GM21723 (cell line): ENCODE data around the gene NRXN3.

Experiments used
- ATAC-seq: cut with Tn5 transposase; IDR thresholded peaks from one replicate; pipeline ENCODE4 v1.9.1; 2021; ENCODE audit warnings: mild to moderate bottlenecking, moderate library complexity; ENCODE audit not compliant: unreplicated experiment

The NRXN3 gene

DNA sequence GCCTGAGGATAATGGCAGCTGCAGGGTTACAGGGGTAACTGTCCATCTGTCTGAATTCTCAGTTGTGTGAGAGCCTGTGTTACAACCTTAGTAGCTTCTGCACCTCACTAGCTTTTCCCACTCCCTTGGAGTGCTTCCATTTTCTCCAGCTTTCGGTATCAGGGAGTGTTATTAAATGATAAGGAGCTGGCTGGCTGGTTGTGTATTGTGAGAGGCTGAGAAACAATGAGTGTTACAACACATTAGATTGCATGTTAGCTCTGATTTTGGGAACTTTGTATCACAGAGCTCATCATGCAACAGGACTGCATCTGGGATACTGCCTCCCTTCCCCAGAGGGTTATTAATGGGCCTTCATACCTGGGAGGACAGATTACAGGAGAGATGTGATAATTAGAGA is 1317.5 kb downstream of the NRXN3 start:
- no peak for ATAC-seq

DNA sequence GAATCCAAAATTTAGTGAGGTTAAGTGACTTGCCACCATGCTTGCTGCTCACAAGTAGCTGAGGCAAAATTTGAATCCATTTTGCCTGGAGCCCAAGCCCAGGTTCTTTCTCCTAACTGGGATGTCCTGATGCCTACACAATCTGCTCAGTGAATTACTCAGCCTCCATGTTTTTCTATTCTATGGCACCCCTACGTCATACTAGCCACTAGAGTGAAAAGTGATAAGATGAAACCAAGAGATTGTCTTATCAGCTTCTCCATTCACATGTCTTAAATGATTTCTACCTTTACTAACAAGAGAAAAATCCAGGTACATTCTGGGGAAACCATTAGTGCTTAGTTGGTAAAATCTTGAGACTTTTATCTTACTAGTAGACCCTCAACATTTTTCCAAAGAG is 1321.0 kb downstream of the NRXN3 start:
- no peak for ATAC-seq

DNA sequence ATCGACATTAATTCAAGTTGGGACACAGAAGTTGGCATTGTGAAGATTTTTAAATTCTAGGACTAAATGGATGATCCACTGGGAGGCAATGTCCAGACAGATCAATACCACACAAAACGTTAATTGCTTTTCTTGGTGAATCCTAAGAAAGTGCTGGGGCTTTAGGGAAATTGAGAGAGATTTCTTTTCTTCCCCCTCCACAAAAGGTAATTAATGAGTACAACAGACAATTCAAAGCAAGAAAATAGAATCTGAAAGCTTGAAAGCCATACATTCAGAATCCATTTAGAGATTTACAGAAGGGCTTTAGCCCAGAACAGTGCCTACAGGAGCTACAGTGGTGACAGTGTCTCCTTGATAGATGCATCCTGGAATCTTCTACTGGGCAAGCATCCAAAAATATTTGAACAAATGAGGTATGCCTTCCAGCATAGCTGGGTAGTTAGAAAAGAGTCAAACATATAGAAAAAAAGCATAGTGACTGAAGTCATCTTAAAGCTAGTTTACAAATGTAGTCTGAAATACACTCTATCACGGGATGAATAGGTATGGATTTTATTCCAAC is 1323.0 kb downstream of the NRXN3 start:
- ATAC-seq, result no peak

GRCh38 chr14:79496701-79497100 is 1326.5 kb downstream of the NRXN3 start:
- no peak for ATAC-seq

- no peak for ATAC-seq
Observed at GRCh38 chr14:79500489-79500888, 1330.3 kb downstream of the NRXN3 start.

GRCh38 chr14:79502136-79502750 is 1332.1 kb downstream of the NRXN3 start:
- no peak for ATAC-seq

- no peak for ATAC-seq
Observed at GRCh38 chr14:79502751-79503148, 1332.6 kb downstream of the NRXN3 start.

- ATAC-seq, result no peak
Observed at GRCh38 chr14:79510659-79511058, 1340.5 kb downstream of the NRXN3 start.

DNA sequence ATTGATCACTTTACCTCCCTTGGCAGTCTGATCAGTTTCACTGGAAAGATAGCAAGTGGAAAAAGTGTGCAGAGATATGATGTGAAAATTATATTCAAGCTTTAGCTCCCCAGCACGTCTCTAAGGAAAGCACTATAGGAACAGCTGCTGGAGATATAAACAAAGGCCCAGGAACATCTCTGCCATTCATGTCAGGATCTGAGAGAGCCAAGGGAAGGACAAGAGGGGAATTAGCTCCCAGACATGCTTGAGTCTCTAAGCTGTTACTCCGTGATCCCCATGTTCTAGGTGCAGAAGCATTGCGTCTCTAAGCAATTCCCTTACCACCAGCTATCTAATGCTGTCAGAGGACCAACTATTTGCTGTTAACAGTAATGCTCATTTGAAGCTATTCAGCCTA is 1341.0 kb downstream of the NRXN3 start:
- no peak for ATAC-seq

DNA sequence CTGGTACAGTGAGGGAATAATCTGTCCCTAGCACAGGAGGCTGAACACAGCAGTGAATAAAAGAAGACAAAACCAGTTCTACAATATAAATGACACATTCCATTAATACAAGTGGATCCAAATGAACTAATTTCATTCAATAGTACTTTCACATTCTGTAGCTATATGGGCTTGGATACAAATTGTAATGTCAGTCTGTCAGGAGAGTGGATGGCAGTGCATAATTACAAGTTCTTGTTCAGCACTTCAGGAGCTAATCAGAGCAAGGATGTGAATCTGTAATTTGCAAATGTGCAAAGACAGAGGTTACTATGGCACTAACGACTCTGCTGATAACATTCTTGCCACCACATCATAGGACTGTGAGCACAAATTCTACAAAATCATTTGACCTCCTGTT is 1343.3 kb downstream of the NRXN3 start:
- ATAC-seq, result no peak

DNA sequence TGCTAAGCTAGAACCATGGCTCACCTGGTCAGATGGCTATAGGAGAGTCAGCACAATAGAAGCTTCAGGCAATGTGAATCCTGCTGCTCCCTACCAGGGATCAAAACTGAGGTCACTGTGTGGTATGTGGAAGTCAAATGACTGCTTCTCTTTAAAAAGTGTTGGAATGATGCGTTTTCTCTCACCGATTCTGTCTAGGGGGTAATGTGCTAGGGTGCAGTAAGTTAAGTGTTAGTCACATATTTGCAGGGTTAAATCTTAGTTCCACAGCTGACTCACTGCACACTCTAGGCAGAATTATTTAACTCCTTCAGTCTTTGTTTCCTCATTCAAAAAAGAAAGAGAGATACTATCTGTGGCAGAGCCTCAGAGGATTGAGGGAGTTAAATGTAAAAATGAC is 1344.5 kb downstream of the NRXN3 start:
- no peak for ATAC-seq

DNA sequence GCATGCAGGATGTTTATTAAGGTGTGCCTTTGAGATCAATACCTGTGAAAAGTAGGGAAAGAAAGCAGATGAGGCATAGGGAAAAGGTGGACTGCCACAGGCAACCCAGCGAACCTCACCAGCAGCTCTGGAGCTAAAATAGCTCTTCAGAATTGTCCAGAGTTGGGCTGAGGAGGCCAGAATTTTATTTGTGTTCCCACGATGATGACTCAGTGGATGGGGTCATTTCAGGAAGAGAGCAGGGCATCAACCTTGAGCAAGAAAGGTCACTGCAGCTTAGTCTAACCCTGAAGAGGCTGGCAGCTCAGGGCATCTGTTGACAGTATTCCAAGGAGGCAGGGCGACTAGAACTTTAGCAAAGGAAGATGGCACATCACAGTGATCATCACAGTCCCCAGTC is 1345.0 kb downstream of the NRXN3 start:
- no peak for ATAC-seq

DNA sequence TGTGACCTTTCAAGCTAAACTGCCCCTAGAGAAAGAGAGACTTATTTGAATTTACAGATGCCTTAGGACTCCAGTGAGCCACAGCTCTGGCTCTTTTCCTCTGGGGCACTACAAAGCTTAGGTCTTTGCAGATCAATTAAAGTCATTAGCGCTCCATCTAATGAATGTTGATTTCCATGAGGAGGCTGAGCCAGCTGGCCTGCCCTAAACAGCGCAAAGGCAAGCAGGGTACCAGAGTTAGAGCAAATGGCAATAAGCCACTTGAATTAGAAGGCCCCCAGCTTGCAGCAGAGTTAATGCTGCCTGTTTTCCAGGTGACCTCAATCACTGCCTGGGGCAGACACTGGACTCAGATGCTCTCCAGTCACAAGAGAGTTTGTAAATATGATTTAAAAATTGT is 1345.8 kb downstream of the NRXN3 start:
- no peak for ATAC-seq

DNA sequence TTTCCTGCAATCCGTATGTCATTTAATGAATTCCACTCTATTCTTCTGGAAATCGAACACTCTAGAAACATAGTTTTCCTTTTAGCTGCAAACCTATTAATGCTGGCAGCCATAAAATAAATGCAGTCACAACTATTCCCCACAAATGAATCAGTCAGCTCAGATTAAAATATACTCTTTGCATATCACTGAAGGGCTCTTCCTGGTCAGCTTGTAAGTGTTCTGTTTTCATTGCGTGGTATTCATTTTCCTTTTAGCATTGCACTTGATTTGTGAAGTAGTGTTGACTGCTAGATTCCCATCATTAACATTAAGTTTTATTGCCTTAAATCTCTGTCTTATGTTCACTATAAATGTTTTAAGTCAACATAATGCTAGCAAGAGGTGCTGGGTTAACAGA is 1355.2 kb downstream of the NRXN3 start:
- no peak for ATAC-seq

DNA sequence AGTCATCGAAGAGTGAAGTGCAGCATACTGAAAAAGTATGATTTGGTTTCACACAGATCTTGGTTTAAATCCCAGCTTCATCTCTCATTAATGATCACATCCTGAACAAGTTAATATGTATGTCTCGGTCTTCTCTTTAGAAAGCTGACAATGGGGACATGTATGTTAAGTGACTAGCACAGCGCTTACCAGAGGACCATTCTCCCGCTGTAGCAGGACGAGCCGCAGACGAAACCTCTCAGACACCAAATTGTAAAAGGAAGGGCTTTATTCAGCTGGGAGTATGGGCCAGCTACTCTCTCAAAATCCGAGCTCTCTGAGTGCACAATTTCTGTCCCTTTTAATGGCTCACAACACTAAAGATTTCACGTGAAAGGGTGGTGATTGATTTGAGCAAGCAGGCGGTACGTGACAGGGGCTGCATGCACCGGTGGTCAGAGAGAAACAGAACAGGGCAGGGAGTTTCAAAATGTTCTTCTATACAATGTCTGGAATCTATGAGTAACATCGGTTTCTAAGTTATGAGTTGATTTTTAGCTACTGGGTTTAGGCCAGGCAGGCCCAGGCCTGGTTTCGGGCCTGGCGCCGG is 1358.7 kb downstream of the NRXN3 start:
- ATAC-seq, result no peak

DNA sequence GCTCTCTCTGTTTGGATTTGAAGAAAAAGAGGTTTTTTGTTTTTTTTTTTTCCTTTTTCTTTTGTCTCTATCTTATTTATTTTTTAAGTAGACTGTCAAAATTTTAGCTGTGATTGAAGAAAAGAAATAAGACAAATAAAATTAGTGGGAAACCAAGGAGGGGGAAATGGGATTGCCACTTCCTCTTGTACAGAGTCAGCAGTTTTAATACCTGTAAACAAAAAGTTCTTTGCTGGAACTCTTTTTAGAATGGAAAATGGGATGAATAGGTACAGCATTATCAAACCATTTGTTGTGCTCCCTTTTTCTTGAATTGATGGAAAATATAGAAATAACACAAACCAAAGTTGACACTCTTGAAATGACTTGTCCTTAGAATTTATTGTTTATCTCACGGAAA is 1360.4 kb downstream of the NRXN3 start:
- ATAC-seq, result no peak

- ATAC-seq, result no peak
Observed at GRCh38 chr14:79534703-79535353, 1364.7 kb downstream of the NRXN3 start.

DNA sequence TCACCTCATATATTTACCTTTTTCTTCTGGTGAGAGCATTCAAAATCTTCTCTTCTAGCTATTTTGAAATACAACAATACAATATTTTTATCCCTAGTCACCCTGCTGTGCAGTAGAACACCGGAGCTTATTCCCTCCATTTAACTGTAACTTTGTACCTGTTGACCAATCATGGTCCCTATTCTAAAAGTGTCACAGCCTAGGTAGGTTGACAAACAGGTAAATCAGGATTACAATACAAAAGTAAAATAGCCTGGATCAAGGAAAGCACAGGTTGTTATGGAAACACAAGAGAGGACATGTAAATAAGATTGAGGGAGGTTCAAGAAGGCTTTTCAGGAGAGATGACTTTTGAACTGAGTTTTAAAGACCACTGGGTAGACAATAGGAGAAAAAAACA is 1370.2 kb downstream of the NRXN3 start:
- no peak for ATAC-seq

GRCh38 chr14:79542121-79542520 is 1371.9 kb downstream of the NRXN3 start:
- no peak for ATAC-seq

DNA sequence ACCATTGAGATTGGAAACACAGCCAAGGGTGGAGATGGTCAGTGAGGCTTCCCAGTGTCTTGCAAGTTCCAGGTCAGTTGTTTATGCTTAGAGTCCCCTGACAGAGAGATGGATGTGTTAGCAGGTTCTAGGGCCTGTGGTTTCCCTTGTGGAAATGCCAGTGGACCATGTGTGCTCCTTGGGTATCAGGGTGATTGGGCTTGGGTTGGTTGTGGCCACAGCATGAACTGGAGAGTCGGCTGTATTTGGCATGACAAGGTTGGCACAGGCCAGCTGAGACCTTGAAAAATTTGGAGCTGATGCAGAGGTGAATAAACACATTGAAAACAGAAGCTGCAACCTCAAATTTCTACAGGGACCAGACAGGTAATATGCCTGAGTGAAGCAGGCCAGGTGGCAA is 1373.2 kb downstream of the NRXN3 start:
- no peak for ATAC-seq

DNA sequence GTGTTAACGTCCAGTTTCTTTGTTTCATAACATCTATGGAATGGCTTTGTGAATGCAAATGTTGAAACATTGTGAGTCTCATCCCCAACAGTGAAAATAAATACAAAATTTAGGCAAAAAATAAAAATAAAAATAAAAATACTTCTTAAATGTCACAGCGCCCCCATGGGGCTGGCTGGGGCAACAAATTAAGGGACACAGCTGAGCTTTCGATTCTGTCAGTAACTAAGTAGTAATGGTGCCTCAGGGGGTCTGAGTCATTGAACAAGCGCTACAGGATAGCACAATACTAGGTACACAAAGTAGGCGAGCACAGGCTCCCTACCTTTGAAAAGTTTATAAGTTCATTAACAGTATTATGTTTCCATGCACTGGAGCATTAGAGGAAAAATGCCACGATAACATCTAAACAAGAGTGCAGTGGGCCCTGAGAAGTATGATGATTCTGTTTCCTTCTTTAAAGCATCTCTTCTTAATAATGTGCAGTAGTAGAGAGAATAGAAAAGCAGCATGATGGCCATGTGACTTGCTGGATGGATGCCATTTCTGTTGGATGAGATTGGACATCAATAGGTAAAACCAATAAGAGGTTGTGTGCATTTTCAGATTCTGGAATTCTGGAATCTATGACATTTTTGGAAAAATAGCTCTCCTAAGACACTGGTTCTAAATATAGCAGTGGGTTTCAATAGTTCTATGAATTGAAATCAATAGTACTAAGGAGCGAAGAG is 1374.0 kb downstream of the NRXN3 start:
- ATAC-seq, result no peak

DNA sequence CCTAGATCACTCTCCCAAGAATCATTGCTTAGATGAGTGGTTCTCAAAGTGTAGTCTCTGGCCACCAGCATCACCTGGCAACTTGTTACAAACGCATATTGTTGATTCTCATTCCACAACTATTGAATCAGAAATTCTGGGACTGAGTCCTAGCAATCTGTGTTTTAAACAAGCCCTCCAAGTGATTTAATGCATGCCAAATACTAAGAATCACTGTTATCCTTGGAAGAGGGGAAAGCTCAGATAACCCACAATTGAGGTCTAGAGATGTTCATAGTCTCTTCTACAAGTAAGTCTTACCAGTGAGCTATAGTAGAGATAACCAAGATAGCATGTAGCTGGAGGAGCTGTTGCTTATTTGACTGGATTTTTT is 1374.5 kb downstream of the NRXN3 start:
- no peak for ATAC-seq
